NCI-H526 (cell line): ENCODE results near the gene AJM1.
"Not testable (repeated sequence)": the region's sequence is repeated elsewhere in the genome, so short reads cannot be mapped to it uniquely, and the experiment has no call there.

Experiments used
- DNase-seq, 2 experiments: peaks; one replicate each; lab custom pipeline; 2025; lab: John Stamatoyannopoulos, UW

AJM1 gene

GRCh38 chr9:136856541-136857141, 14.4 kb downstream of the AJM1 start:
- DNase-seq = no peak

DNA sequence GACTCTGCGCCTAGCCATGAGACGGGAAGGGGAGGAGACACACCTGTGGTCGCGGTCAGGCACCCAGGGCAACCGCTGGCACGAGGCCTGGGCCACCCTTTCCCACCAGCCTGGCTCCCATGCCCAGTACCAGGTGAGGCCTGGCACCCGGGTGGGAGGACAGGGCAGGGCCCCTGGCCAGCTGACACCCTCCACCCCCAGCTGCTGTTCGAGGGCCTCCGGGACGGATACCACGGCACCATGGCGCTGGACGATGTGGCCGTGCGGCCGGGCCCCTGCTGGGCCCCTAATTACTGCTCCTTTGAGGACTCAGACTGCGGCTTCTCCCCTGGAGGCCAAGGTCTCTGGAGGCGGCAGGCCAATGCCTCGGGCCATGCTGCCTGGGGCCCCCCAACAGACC, 14.9 kb downstream of the AJM1 start:
- DNase-seq = no peak

- no peak for DNase-seq
Measured at GRCh38 chr9:136857581-136858412, 15.5 kb downstream of the AJM1 start.

DNA sequence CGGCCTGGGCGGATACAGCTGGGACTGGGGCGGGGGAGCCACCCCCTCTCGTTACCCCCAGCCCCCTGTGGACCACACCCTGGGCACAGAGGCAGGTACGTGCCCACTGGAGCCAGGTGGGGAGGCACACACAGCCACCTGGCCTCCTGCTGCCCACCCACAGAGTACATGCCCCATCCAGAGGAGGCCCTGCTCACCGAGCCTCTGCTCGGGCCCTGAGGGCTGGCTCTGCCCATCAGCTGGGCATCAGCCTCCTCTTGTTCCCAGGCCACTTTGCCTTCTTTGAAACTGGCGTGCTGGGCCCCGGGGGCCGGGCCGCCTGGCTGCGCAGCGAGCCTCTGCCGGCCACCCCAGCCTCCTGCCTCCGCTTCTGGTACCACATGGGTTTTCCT, 16.2 kb downstream of the AJM1 start:
- no peak for DNase-seq

DNA sequence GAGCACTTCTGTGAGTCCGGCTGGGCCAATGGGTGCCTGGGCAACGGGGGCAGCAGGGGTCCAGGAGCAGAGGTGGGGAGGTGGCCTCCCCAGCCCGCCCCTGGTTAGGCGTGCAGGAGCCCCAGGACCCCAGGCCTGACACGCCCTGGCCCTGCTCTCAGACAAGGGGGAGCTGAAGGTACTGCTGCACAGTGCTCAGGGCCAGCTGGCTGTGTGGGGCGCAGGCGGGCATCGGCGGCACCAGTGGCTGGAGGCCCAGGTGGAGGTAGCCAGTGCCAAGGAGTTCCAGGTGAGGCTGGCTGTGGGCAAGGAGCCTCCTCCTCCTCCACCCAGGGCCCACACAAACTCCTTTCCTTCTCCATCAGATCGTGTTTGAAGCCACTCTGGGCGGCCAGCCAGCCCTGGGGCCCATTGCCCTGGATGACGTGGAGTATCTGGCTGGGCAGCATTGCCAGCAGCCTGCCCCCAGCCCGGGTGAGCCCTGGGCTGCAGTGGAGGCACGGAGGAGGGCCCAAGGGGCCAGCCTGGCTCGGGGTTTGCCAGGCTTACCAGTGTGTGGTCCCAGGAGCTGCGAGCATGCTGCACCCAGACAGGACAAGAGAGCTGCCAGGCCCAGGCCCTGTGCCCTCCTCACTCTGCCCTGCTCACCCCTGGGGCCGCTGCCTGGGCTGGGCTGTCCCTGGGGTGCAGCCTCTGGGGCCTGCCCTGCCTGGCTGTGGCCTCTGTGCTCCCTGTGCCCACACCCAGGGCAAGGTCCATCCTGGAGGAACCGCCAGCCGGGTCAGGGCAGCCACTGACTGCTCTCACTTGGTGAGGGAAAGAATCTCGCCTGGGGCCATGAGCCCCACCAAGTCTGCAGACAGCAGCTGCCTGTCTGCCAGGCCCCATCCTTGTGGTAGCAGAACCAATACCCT, 16.8 kb downstream of the AJM1 start:
- no peak for DNase-seq

DNA sequence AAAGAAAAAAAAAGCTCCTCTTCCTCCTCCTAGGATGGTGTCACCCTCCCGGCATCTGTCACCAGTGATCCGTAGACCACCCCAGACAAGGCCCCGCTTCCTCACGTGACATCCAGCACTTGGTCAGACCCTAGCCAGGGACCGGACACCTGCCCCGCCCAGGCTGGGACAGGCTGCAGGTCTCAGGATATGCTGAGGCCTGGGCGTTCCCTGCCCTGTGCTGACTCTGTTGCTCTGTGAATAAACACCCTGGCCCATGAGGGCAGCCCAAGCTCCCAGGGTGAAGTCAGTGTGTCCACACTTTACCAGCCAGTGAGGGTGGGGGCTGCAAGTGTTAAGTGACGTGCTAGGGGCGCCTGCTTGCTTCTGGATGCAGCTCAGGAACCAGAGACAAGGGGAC, 18.3 kb downstream of the AJM1 start:
- DNase-seq = no peak

DNA sequence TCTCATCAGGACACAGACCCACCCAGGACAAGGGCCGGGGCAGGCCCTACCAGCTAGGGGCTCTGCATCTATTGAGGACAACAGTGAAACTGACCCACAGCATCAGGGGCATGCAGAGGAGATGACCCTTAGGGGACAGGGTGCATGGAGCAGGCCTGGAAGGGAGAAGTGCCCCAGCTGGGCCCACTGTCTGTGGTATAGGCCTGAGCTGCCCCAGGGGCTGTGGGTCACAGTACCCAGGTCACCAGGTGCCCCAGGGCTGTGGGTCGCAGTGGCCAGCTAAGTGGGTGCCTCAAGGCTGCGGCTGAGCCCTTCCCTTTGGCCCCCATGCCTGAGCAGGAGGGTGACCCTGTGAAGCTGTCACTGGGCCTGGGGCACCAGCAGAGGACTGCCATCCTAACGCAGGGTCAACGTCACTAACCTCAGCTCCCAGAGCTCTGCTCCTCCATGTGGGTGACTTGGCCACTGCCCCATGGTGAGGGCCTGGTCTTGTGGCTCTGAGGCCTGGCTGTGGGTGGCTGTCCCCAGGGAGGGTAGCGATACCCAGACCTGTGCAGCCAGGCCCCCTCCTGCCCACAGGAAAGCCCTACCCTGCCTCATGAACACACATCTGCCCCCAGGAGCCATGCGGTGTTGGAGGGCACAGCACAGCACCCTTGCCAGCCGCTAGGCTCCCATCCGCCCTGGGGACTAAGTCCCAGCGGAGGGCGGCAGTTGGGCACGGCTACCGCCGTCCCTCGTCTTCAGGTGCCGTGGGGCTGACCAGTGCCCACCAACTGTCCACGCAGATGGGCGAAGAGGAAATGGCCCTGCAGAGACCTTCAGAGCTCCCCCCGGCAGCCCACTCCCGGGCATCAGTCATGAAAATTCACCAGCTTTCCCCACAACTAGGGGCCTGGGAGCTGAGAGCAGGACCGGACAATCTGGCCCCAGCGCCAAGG, 18.9 kb downstream of the AJM1 start:
- DNase-seq = no peak

DNA sequence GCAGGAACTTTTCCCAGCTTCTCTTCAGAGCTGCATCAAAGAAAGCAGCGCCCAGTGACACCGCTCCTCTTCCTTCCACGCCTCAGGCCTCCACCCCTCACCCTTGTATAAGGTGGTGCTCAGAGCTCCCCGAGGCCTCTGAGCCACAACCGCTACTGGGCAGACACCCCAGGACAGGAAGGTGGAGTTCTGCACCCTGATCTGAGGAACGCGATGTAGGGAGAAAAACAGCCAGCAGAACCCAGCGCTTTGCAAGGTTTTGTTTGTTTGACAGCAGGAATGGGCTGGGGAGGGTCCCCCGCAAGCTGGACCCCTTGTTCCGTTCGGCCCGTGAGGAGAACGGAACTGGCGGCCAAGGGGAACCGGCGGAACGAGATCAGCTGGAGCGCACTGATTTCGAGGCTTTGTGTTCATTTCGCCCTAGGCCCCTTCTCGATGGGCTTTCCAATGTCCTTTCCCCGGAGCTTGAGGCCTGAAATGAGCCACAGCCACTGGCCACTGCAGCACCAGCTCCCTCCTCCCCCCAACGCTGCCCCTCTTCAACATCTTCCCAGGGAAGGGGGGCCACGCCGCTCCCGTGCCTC, 19.7 kb downstream of the AJM1 start:
- no peak for DNase-seq

DNA sequence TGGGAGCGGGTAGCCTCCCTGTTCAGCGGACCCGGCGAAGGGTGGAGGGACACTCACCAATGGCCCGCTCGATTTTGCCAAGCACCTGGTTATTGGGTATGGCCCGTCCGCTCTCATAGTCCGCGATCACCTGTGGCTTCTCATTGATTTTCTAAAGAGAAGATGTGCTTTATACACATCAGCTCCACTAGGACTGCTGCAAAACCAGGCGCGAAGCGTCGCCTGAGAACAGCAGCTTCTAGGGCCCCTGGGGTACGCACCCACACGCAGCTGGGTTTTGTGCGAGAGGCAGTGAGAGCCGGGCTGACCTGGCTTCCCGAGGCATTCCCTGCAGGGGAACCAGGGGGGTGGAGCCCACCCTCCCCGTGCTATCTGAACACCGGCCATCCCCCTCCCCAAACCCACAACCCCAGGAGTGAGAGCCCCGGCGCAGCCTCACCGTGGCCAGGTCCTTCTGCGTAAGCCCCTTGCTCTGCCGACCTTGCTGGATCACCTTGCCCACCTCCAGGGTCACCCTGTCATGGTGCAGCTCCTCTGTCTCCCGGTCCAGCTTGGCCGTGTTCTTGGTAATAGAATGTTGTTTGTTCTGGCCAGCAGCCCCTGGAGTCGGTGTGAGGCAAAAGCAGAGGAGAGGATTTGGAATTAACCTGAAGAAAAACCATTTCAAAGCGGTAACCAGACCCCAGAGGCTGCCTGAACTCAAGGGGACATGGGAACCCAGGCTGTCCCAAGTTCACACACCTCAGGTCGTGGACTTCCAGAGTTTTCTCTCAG, 20.8 kb downstream of the AJM1 start:
- DNase-seq = no peak

DNA sequence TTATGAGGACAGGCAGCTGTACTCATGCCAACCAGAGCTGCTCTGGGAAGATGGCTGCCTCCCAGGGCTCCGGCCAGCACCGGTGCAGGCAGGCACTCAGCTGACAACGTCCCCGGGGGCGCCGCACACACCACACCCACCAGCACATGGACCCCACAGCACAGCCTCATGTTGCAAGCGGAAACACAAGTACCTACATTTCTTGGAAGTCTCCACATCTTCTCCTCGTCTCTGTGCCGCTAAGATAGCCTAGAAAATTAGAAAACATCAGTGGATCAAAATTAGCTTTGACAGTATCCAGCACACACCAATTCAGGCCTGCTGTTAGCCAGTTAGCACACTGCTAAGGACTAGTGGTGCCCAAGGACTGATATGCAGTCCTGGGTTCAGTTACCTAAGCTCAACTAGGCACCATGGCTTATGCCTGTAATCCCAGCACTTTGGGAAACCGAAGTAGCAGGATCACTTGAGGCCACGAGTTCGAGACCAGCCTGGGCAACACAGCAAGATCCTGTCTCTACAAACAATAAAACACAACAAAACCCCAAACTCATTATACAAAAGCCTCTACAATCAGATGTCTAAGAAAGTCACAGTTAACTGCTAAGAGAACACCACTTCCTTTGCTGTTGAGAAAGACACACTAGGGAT, 21.5 kb downstream of the AJM1 start:
- no peak for DNase-seq

DNA sequence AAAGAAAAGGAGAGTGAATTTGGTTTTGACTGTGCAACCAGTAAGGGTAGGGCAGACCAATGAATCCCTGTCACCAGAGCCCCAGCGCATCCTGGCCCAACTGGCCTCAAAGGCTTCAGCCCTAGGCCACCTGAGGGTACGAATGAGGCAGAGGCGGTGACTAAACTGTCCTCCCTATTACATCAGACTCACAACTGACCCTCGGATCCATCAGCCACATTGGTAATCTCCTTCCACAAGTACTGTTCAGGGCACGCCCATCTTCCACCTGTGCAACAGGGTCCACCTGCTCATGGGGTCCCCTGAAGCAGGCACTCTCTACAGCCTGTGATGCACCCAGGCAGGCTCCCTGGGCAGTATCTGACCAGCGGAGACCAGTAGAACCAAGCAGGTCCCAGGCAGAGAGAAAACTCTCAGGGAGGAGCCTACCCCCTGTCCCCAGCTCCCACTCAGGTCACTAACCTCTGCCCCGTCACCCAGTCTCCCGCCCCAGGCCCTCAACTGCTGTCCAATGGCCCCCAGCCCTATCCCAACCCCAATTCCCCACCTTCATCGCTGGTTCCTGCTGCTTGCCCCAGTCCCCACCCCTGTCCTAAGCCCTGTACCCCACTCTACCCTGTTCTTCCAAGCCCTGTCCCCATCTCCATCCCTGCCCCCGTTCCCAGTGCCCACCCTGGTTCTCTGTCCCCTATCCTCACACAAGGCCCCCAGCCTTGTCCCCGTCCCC, 22.9 kb downstream of the AJM1 start:
- no peak for DNase-seq

GRCh38 chr9:136865768-136866103, 23.5 kb downstream of the AJM1 start:
- no peak for DNase-seq

- DNase-seq = not testable (repeated sequence)
Measured at GRCh38 chr9:136866898-136867421, 24.7 kb downstream of the AJM1 start.

GRCh38 chr9:136867480-136867879, 25.2 kb downstream of the AJM1 start:
- no peak for DNase-seq

GRCh38 chr9:136867917-136868316, 25.6 kb downstream of the AJM1 start:
- DNase-seq = no peak

DNA sequence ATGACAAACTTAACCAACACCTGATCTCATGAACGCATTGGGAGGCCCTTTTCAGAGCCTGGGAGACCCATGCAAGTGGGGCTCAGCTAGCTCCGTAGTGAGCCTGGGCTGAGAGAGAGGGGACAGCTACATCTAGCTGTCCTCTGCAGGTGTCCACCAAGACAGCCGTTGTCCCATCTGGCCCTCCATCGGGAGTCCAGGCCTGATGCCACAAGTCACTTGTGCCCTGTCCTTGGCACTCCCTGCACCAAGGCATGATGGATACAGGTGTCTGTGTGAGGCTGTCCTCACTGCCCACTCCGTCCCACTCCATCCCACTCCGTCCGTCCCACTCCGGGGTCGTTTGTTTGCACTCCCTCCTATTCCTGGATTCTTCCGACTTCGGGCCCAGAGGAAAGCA, 26.4 kb downstream of the AJM1 start:
- no peak for DNase-seq

GRCh38 chr9:136869611-136870010, 27.3 kb downstream of the AJM1 start:
- not testable (repeated sequence) for DNase-seq

- no peak for DNase-seq
Measured at GRCh38 chr9:136875155-136875554, 32.9 kb downstream of the AJM1 start.

DNA sequence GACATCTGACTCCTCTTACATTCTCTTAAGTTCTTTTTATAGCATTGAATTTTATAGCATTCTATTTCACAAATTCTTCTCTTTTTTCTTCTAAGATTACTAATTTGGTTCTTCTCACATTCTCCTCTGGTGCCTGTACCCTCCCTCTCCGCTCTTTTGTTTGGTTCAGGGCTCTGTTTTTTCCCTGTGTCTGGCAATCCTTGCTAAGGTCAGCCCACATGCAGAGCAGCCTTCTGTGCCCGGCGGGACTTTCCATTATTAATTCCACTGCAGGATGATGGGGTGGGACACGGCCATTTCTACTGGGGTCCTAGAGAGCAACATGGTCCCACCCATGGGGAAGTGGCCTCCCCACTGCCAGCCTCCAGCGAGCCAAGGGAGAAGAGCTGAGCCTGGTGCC, 34.2 kb downstream of the AJM1 start:
- no peak for DNase-seq
